Breast epithelium (tissue), 4 donors: ENCODE results near the gene RHBDD3. TPM values are rescaled to one million over a fixed set of nuclear protein-coding genes. Genes with fewer than 3 reads are reported as not detected.
"Not testable (repeated sequence)": the region's sequence is repeated elsewhere in the genome, so short reads cannot be mapped to it uniquely, and the experiment has no call there.

Source experiments
- DNase-seq, 2 donors: peaks; one replicate each; pipeline ENCODE4 v3.0.0-alpha.2; 2019; ENCODE audit warnings: low spot score in 2 of 2
- H3K27ac ChIP-seq, 2 donors: fragments of 200-600 bp; sonication (generic) in 1 of 2; one replicate each; pipeline ENCODE4 v1.5.1; 2016 to 2019; ENCODE audit warnings: mild to moderate bottlenecking in 1 of 2
- H3K27me3 ChIP-seq, 2 donors: fragments of 200-600 bp; sonication (generic) in 1 of 2; one replicate each; pipeline versions ENCODE4 v1.5.1 to v1.6.0; 2017 to 2019; ENCODE audit warnings: control low read depth in 1 of 2, mild to moderate bottlenecking in 1 of 2
- H3K36me3 ChIP-seq: fragments of 200-600 bp; one replicate; pipeline ENCODE4 v1.5.1; 2019
- H3K4me1 ChIP-seq, 2 donors: fragments of 200-600 bp; sonication (generic); one replicate each; pipeline ENCODE4 v1.5.1; 2016 to 2019; ENCODE audit warnings: control low read depth in 1 of 2
- H3K4me3 ChIP-seq, 3 donors: fragments of 200-600 bp; sonication (generic); 1 replicate in 2 of 3; 2 replicates in 1 of 3; pipeline ENCODE4 v1.5.1; 2016 to 2019; ENCODE audit warnings: mild to moderate bottlenecking in 3 of 3, moderate library complexity in 2 of 3
- H3K9me3 ChIP-seq, 2 donors: fragments of 200-600 bp; sonication (generic) in 1 of 2; one replicate each; pipeline ENCODE4 v1.5.1; 2016 to 2019; ENCODE audit warnings: control low read depth in 1 of 2
- POLR2A ChIP-seq: fragments of 450-650 bp; IDR thresholded peaks from one replicate; pipeline ENCODE4 v1.6.1; 2016; ENCODE audit warnings: antibody characterized with exemption, mild to moderate bottlenecking, moderate library complexity
- POLR2AphosphoS5 ChIP-seq, 3 donors: sonication (generic); formaldehyde crosslinking; IDR thresholded peaks; one replicate each; pipeline ENCODE4 v1.6.1; 2017; ENCODE audit warnings: antibody characterized with exemption in 3 of 3
- intact Hi-C: fragments of 100-400 bp; cut with DNase I; formaldehyde crosslinking; loops from one replicate; pipeline ENCODE4 v1.15.1; 2023; ENCODE audit warnings: low total_unique reads
- total RNA-seq, 3 donors: library from RNA; depleted of rRNA; stranded (reverse); fragments of >200 nt; gene quantifications; one replicate each; pipeline ENCODE4 v1.1.0, GENCODE V29; 2016
- TF ChIP-seq, protein P1 (sequence below), 3 donors: fragments of 450-650 bp; IDR thresholded peaks; one replicate each; pipeline ENCODE4 v1.5.1; 2016 to 2017; ENCODE audit warnings: antibody characterized with exemption in 3 of 3, mild to moderate bottlenecking in 3 of 3, moderate library complexity in 3 of 3

RHBDD3 gene
- total RNA-seq, 3 donors from 2014 or later, result 16.2 to 31.8 (median 28.2) TPM

DNA sequence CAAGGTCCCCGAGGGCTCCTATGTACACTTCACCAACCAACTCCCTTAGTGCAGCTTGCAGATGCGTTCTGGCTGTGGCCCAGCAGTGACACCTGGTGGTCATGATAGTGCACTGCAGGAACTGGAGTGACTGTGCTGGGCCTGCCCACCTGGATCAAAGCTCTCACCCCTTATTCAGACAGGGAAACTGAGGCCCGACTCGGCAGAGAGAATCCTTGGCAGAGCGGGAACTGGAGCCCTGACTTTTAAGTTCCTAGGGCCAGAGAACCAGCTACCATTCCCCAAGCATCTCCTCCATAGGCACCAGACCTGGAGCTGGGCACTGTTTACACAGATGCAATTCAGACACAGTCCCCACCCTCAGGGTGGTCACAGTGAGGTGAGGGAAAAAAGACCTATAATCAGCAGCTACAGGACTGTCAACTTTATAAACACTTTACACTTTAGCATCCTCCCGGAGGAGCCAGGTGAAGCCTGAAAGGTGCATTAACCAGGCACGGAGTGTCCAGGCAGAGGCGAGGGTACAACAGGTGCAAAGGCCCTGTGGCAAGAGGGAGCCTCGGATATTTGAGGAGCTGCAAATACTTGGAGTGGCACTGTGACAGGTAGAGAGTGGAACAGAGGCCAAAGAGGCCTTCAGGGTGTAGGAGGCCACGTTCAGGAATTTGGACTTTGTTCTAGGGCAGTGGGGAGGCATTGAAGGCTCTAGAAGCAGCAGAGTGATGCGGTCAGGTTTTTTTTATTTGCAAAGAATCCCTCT is 22.0 kb downstream of the RHBDD3 start:
- Histone ChIP-seq H3K27me3 (no peaks in the 10 kb centered on the region), H3K4me3 (no peak overlapping the region), H3K27ac (no peak overlapping the region), H3K4me1 (no peaks in the 10 kb centered on the region), H3K36me3 (no peaks in the 10 kb centered on the region), H3K9me3 (peaks cover 0 to 7% of the 10 kb centered on the region in 2 donors)
- TF ChIP-seq, protein P1, sequence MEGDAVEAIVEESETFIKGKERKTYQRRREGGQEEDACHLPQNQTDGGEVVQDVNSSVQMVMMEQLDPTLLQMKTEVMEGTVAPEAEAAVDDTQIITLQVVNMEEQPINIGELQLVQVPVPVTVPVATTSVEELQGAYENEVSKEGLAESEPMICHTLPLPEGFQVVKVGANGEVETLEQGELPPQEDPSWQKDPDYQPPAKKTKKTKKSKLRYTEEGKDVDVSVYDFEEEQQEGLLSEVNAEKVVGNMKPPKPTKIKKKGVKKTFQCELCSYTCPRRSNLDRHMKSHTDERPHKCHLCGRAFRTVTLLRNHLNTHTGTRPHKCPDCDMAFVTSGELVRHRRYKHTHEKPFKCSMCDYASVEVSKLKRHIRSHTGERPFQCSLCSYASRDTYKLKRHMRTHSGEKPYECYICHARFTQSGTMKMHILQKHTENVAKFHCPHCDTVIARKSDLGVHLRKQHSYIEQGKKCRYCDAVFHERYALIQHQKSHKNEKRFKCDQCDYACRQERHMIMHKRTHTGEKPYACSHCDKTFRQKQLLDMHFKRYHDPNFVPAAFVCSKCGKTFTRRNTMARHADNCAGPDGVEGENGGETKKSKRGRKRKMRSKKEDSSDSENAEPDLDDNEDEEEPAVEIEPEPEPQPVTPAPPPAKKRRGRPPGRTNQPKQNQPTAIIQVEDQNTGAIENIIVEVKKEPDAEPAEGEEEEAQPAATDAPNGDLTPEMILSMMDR (IDR thresholded peaks at IDR 0.05), result peak; percentile 88 to 94 (median 92)
- TF ChIP-seq POLR2A, result no peak
- TF ChIP-seq POLR2AphosphoS5 (IDR thresholded peaks at IDR 0.05), result no peak
- DNase-seq, result peak; percentile 51 to 85
- intact Hi-C loops, result loop anchor here (5.0 kb wide), 1 partner anchor 1379 kb away; no protein-coding TSS in a partner anchor

DNA sequence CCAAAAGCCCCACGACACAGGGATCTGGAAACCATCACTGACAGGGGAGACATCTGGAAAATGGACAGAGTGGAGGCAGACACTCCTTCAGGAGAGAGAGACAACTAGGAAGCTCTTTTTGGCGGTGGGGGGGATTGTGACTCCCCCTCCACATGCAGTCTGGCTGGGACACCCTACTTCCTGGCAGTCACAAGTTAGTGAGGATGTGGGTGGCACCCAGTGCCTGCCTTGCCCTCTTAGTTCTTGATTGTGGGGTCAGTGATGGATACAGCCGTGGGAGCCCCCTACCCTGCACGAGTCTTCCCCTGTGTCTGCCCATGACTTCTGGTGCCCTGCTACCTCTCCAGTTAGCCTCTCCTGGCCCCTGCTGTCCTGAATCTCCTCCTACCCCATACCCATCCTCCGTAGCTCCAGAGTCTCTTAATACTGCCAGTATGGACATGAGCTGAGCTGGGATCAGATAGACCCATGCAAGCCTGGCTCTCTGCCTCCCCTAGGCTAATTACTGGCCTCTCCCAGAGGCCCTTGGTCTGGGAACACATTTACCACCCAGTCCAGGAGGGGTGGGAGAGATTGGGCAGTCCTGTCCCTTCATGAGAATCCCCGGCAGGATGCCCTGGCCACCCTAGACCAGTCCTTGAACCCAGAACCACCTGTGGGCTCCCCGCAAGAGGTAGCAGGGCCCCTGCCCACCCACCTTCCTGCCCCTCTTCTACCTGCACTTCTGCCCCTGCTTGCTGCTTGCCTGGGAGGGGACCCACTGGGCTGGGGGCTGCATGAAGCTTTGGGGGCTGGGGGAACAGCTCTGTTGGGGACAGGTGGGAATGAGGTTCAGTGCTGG is 22.8 kb downstream of the RHBDD3 start:
- Histone ChIP-seq H3K9me3 (peaks cover 0 to 7% of the 10 kb centered on the region in 2 donors), H3K27me3 (no peaks in the 10 kb centered on the region), H3K4me1 (no peaks in the 10 kb centered on the region), H3K36me3 (no peaks in the 10 kb centered on the region), H3K4me3 (no peak overlapping the region), H3K27ac (no peak overlapping the region)
- TF ChIP-seq, protein P1 (IDR thresholded peaks at IDR 0.05), result no peak
- TF ChIP-seq POLR2A (no peak), POLR2AphosphoS5 (IDR thresholded peaks at IDR 0.05) (no peak)
- intact Hi-C loops, result loop anchor here (5.0 kb wide), 1 partner anchor 1378 kb away; no protein-coding TSS in a partner anchor
- no peak for DNase-seq

- peaks cover 0 to 7% of the 10 kb centered on the region in 2 donors for H3K9me3 ChIP-seq
- intact Hi-C loops, result no loop called here
- no peaks in the 10 kb centered on the region for H3K27me3 ChIP-seq
- no peak for TF ChIP-seq POLR2AphosphoS5 (IDR thresholded peaks at IDR 0.05)
- TF ChIP-seq POLR2A, result no peak
- TF ChIP-seq, protein P1 (IDR thresholded peaks at IDR 0.05), result no peak
- H3K36me3 ChIP-seq, result no peaks in the 10 kb centered on the region
- H3K4me1 ChIP-seq, result no peaks in the 10 kb centered on the region
- no peak overlapping the region for H3K4me3 ChIP-seq
- H3K27ac ChIP-seq, result no peak overlapping the region
- DNase-seq, result no peak
These were observed 23.8 kb downstream of the RHBDD3 start for GRCh38 chr22:29243874-29244446.

- H3K36me3 ChIP-seq, H3K27ac ChIP-seq, H3K9me3 ChIP-seq, DNase-seq, H3K4me1 ChIP-seq, H3K27me3 ChIP-seq, intact Hi-C loops, H3K4me3 ChIP-seq: not testable (repeated sequence)
These were observed 27.3 kb downstream of the RHBDD3 start for GRCh38 chr22:29240481-29240880.

DNA sequence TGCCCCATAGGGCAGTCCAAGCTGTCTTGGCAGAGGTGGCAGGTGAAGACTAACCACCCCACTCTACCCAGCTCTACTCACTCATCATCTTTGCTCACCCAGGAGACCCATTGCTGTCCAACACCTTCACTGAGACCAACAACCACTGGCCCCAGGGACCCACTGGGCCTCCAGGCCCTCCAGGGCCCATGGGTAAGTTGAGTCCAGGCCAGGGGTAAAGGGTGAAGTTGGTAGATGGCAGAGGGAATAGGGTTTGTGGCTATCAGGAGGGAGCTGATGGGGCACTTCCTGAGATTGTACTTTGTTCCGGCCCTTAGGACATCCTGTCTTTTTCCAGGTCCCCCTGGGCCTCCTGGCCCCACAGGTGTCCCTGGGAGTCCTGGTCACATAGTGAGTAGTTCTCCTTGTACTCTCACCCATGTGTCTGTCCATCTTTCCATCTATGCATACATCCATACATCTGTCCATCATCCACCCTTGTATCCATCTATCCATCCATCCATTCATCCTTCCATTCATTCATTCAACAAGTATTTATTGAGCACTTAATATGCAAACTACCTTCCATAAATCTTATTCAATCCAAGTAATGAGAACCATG is 34.4 kb downstream of the RHBDD3 start:
- no peak for DNase-seq
- H3K27ac ChIP-seq, result no peak overlapping the region

More for the DNA sequence above, 34.4 kb downstream of the RHBDD3 start:
- Histone ChIP-seq H3K27me3 (no peaks in the 10 kb centered on the region), H3K9me3 (no peaks in the 10 kb centered on the region), H3K4me3 (no peak overlapping the region), H3K36me3 (no peaks in the 10 kb centered on the region), H3K4me1 (no peaks in the 10 kb centered on the region)
- intact Hi-C loops, result no loop called here
- TF ChIP-seq POLR2A (no peak), POLR2AphosphoS5 (IDR thresholded peaks at IDR 0.05) (no peak)
- TF ChIP-seq, protein P1 (IDR thresholded peaks at IDR 0.05), result no peak
